GM12878 (cell line): Measurements from ENCODE around the gene DMRTA2. TPM values are rescaled to one million over a fixed set of nuclear protein-coding genes. Genes with fewer than 3 reads are reported as not detected.

Experiments used
- ATAC-seq: fragments of 200-7000 bp; cut with Tn5 transposase; 3 replicates; pipeline ENCODE4 v1.9.1; 2020; ENCODE audit warnings: mild to moderate bottlenecking, moderate library complexity
- BruUV-seq: library from RNA; stranded (reverse); fragments of 400-500 nt; replicated peaks from 2 replicates; lab custom pipeline; 2021; lab: Mats Ljungman, UMichigan
- CTCF ChIA-PET: fragments of 300-600 bp; sonication (Branson Sonifier 250); formaldehyde crosslinking; extraction: SDS; loops from one replicate; lab custom pipeline; 2021; ENCODE audit warnings: inconsistent platforms; lab: Yijun Ruan, JAX
- POLR2A ChIA-PET: fragments of 350-600 bp; formaldehyde crosslinking; extraction: SDS; loops from one replicate; lab custom pipeline; 2021; ENCODE audit warnings: inconsistent platforms; lab: Charles Lee
- RAD21 ChIA-PET: fragments of 300-600 bp; sonication (Branson Sonifier 250); formaldehyde crosslinking; loops from one replicate; lab custom pipeline; 2023; ENCODE audit warnings: antibody characterized with exemption; ENCODE audit not compliant: unreplicated experiment; lab: Charles Lee
- SMC1A ChIA-PET: fragments of 300-600 bp; sonication (Branson Sonifier 250); formaldehyde crosslinking; loops from one replicate; lab custom pipeline; 2023; ENCODE audit not compliant: unreplicated experiment, uncharacterized antibody; lab: Charles Lee
- DNase-seq: peaks from one replicate; pipeline ENCODE4 v3.0.0-alpha.2; 2011; ENCODE audit warnings: low read depth, low spot score
- FAIRE-seq: peaks from 3 replicates; lab custom pipeline; 2011; peaks lifted over from hg19 to GRCh38; lab: Jason Lieb, UNC
- H2AFZ ChIP-seq: 2 replicates; pipeline ENCODE4 v1.6.0; 2011; ENCODE audit warnings: low read depth, low read length, control low read depth; ENCODE audit not compliant: control insufficient read depth
- H3K27ac ChIP-seq: 2 replicates; pipeline ENCODE4 v1.5.1; 2011; ENCODE audit warnings: control low read depth; ENCODE audit not compliant: control insufficient read depth, insufficient read depth
- H3K27me3 ChIP-seq, 2 experiments: replicated peaks in 1 of 2; 2 replicates each; pipeline versions ENCODE4 v1.6.0 to v1.6.1; 2011; ENCODE audit warnings: low read length in 1 of 2; ENCODE audit not compliant: control insufficient read depth in 2 of 2, insufficient read depth in 2 of 2
- H3K36me3 ChIP-seq, 2 experiments: 2 replicates each; pipeline ENCODE4 v1.5.1; 2011; ENCODE audit warnings: low read length in 1 of 2; ENCODE audit not compliant: control insufficient read depth in 2 of 2, insufficient read depth in 2 of 2
- H3K4me1 ChIP-seq: 2 replicates; pipeline ENCODE4 v1.6.1; 2011; ENCODE audit warnings: mild to moderate bottlenecking, low read length, moderate library complexity, mixed read lengths; ENCODE audit not compliant: control insufficient read depth, insufficient read depth
- H3K4me2 ChIP-seq: 2 replicates; pipeline ENCODE4 v1.6.0; 2011; ENCODE audit warnings: control low read depth; ENCODE audit not compliant: control insufficient read depth, insufficient read depth
- H3K4me3 ChIP-seq: fragments of 200-600 bp; sonication (generic); 2 replicates; pipeline ENCODE4 v1.5.1; 2016
- H3K79me2 ChIP-seq: 2 replicates; pipeline ENCODE4 v1.6.0; 2011; ENCODE audit warnings: low read length; ENCODE audit not compliant: control insufficient read depth, insufficient read depth
- H3K9ac ChIP-seq: 2 replicates; pipeline ENCODE4 v1.8.0; 2011; ENCODE audit warnings: low read length, control low read depth, mixed read lengths; ENCODE audit not compliant: control insufficient read depth, insufficient read depth
- H3K9me3 ChIP-seq: replicated peaks from 3 replicates; pipeline ENCODE4 v1.5.1; 2011; ENCODE audit warnings: mild to moderate bottlenecking, low read length; ENCODE audit not compliant: control insufficient read depth, insufficient read depth
- H4K20me1 ChIP-seq: 2 replicates; pipeline ENCODE4 v1.6.0; 2011; ENCODE audit not compliant: control insufficient read depth, insufficient read depth
- CEBPZ ChIP-seq: fragments of 150-350 bp; IDR thresholded peaks from 2 replicates; pipeline ENCODE4 v1.6.1; 2016; ENCODE audit warnings: low read depth, low read length
- ETV6 ChIP-seq, 2 experiments: fragments of 450-650 bp in 1 of 2; IDR thresholded peaks in 1 of 2; conservative IDR thresholded peaks in 1 of 2; 2 replicates each; pipeline ENCODE4 v1.6.1; 2014; ENCODE audit warnings: antibody characterized with exemption in 1 of 2, borderline replicate concordance in 1 of 2, low read depth in 1 of 2, mild to moderate bottlenecking in 1 of 2, moderate library complexity in 1 of 2
- HDAC6 ChIP-seq: fragments of 200-600 bp; sonication (generic); IDR thresholded peaks from one replicate; pipeline ENCODE4 v1.8.0; 2017; ENCODE audit warnings: antibody characterized with exemption; ENCODE audit not compliant: unreplicated experiment
- PKNOX1 ChIP-seq: fragments of 450-650 bp; IDR thresholded peaks from 2 replicates; pipeline ENCODE4 v1.6.1; 2016; ENCODE audit warnings: mild to moderate bottlenecking
- SRF ChIP-seq, 2 experiments: IDR thresholded peaks; 2 replicates each; pipeline ENCODE4 v1.6.1; 2011; ENCODE audit warnings: low read depth in 2 of 2, low read length in 2 of 2, mild to moderate bottlenecking in 1 of 2, moderate library complexity in 1 of 2
- WGBS: methylation state at CpG from one replicate; pipeline ENCODE4 v1.1.6; 2016; ENCODE audit warnings: low lambda C conversion rate; ENCODE audit not compliant: insufficient replicate concordance, insufficient coverage; ENCODE audit errors: missing lambda C conversion rate; 5-methylcytosine and 5-hydroxymethylcytosine counted together
- in situ Hi-C: fragments of 300-500 bp; cut with MboI; formaldehyde crosslinking; loops from 9 replicates; pipeline ENCODE4 v1.14.3; 2018; ENCODE audit warnings: mixed read lengths
- intact Hi-C: fragments of 100-400 bp; cut with micrococcal nuclease; formaldehyde crosslinking; loops from one replicate; pipeline ENCODE4 v1.14.2; 2022; ENCODE audit not compliant: unreplicated experiment
- polyA plus RNA-seq, 11 experiments: library from polyadenylated mRNA; depleted of rRNA in 4 of 11; unstranded in 6 of 11; stranded (reverse) in 5 of 11; fragments of >200 nt; fragmentation: Nextera tagmentation in 4 of 11; fragmentation: Illumina TruSeq in 1 of 11; extraction: Ambion mirVana in 4 of 11; extraction: Trizol in 1 of 11; gene quantifications; 1 replicate in 1 of 11; 2 replicates in 10 of 11; pipeline versions ENCODE4 v1.2.1 to v1.2.3, GENCODE V29; 2011 to 2016; ENCODE audit warnings: inconsistent platforms in 2 of 11, missing spikeins in 2 of 11, low read depth in 1 of 11
- total RNA-seq, 4 experiments: library from RNA; depleted of rRNA in 3 of 4; stranded (reverse); fragments of >200 nt in 3 of 4; fragmentation: Illumina TruSeq in 1 of 4; extraction: Trizol in 1 of 4; gene quantifications; 2 replicates each; pipeline versions ENCODE4 v1.2.1 to v1.2.3, GENCODE V29; 2013 to 2021

The DMRTA2 gene
- total and polyA plus RNA-seq, 10 of the 15 experiments (the other 5 are each of a cell fraction or from before 2014, with no cell fraction given): not detected

DNA sequence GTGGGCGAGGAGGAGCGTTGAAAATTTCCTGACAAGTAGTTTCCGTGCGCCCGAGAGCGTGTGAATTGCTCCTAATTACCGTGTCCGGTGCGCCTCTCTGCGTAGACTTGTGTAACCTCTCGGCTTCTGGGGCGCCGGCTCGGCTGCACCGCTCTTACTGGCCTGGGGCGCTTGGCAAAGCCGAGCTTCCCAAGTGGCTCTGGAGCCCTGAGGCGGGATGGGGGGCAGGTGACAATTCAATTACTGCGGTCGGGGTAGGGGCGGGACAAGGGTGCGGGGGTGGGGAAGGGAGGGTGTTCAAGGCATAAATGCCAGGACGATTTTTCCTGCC, 392 bp upstream of the DMRTA2 start:
- no peak overlapping the region for H3K9ac ChIP-seq
- H3K79me2 ChIP-seq: no peaks in the 10 kb centered on the region
- FAIRE-seq (no peak), ATAC-seq (peak; percentile 37; the same call in 2 of the 3 replicates), DNase-seq (no peak)
- TF ChIP-seq CEBPZ (no peak), ETV6 (conservative IDR thresholded peaks at IDR 0.05 in 1 of 2, IDR thresholded peaks at IDR 0.05 in 1 of 2; ENCODE audit: borderline replicate concordance in 1 of 2, low read depth in 1 of 2) (no peak), HDAC6 (peak; percentile 41), SRF (IDR thresholded peaks at IDR 0.05; ENCODE audit: low read depth in 2 of 2, low read length in 2 of 2) (no peak), PKNOX1 (no peak)
- intact Hi-C loops: no loop called here
- H3K27ac ChIP-seq: no peak overlapping the region
- H2AFZ ChIP-seq: no peak overlapping the region
- BruUV-seq: no TSS peak
- 41% methylated on average over 21 of the region's 23 CpGs for WGBS
- no peaks in the 10 kb centered on the region for H3K4me1 ChIP-seq
- peaks cover 27 to 44% of the 10 kb centered on the region in 2 experiments for H3K27me3 ChIP-seq
- no peaks in the 10 kb centered on the region for H3K36me3 ChIP-seq
- ChIA-PET SMC1A (interaction anchor here (0.8 kb wide), 1 partner anchor 51 kb away, joined by 3 read pairs; no protein-coding TSS in a partner anchor), RAD21 (no interaction called here), CTCF (interaction anchor here (1.2 kb wide), 1 partner anchor 10 kb away, joined by 3 read pairs; no protein-coding TSS in a partner anchor), POLR2A (no interaction called here)
- no peaks in the 10 kb centered on the region for H4K20me1 ChIP-seq
- H3K4me2 ChIP-seq: peak overlapping the region; percentile 76; the same call in 1 of the 2 replicates
- peak overlapping the region; percentile 67; the same call in 1 of the 2 replicates for H3K4me3 ChIP-seq
- H3K9me3 ChIP-seq: no peaks in the 10 kb centered on the region; the same call in 1 of the 3 replicates
- in situ Hi-C loops: no loop called here
